Mucosa of rectum (tissue), 2 donors: ENCODE results near the gene TIMP2.
A peak's percentile ranks its signal among the peaks of the same experiment; 100 is the strongest.

Experiments
- H3K27ac ChIP-seq, 2 donors: one replicate each; pipeline ENCODE4 v1.7.0; 2013; ENCODE audit warnings: inconsistent platforms in 2 of 2, low read depth in 2 of 2, low read length in 2 of 2
- H3K27me3 ChIP-seq, 2 donors: one replicate each; pipeline ENCODE4 v1.7.0; 2013; ENCODE audit warnings: low read length in 2 of 2; ENCODE audit not compliant: control insufficient read depth in 2 of 2, insufficient read depth in 2 of 2
- H3K36me3 ChIP-seq, 2 donors: one replicate each; pipeline ENCODE4 v1.7.0; 2013; ENCODE audit warnings: low read length in 2 of 2; ENCODE audit not compliant: control insufficient read depth in 2 of 2, insufficient read depth in 2 of 2
- H3K4me1 ChIP-seq, 2 donors: one replicate each; pipeline ENCODE4 v1.7.0; 2013; ENCODE audit warnings: low read length in 2 of 2, mild to moderate bottlenecking in 1 of 2; ENCODE audit not compliant: control insufficient read depth in 2 of 2, insufficient read depth in 2 of 2
- H3K4me3 ChIP-seq, 2 donors: one replicate each; pipeline ENCODE4 v1.7.0; 2013; ENCODE audit warnings: low read length in 2 of 2
- H3K9ac ChIP-seq, 2 donors: one replicate each; pipeline ENCODE4 v1.7.0; 2013; ENCODE audit warnings: low read length in 2 of 2, low read depth in 1 of 2, mild to moderate bottlenecking in 1 of 2
- H3K9me3 ChIP-seq, 2 donors: one replicate each; pipeline ENCODE4 v1.7.0; 2013; ENCODE audit warnings: low read length in 2 of 2; ENCODE audit not compliant: control insufficient read depth in 2 of 2
- donor health status: healthy.
- donor health status: Normal muscosa, but diverticular disease.

Gene TIMP2

DNA sequence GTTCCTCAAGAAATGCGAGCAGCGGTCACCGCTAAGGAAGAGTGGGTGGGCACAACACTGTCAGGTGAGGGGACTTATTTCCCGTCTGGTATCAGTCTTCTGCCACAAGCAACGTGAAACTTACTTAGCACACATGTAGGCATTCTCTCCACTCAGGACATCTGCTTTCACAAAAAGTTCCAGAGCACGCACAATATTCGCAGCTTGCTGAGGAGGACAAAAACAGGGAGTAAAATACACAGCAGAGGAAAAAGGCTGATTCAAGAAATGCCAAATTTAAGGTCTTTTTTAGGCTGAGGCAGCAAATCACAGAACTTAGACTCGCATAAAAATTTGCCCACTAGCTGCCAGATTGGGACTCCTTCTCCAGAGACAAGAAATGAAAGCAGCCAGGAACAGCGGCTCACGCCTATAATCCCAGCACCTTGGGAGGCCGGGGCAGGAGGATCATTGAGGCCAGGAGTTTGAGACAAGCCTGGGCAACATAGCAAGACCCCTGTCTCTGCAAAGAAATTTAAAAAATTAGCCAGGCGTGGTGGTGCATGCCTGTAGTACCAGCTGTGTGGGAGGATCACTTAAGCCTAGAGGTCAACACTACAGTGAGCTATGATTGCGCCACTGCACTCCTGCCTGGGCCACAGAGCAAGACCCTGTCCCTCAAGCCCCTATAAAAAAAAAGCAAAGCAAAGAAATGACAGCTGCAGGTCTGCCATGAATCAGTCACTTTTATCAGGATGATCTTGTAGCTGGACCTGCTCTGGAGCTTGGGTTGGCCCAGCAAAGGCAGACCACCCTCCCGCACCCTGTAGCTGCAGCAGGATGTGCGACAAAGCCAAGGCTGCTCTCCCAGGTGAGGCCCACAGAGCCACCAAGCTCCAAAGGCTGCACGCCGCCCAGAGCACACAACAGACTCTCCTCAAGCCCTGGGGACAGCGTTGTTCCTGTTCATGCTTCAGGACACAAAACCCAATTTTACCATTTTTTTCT is 105.1 kb downstream of the TIMP2 start:
- no peaks in the 10 kb centered on the region for H3K9me3 ChIP-seq
- no peak overlapping the region for H3K9ac ChIP-seq
- peaks cover 67 to 88% of the 10 kb centered on the region in 2 donors for H3K36me3 ChIP-seq
- peaks cover 2 to 4% of the 10 kb centered on the region in 2 donors for H3K4me1 ChIP-seq
- H3K27ac ChIP-seq, result peak overlapping the region in 1 of 2 donors; percentile 67
- H3K27me3 ChIP-seq, result no peaks in the 10 kb centered on the region
- no peak overlapping the region for H3K4me3 ChIP-seq

DNA sequence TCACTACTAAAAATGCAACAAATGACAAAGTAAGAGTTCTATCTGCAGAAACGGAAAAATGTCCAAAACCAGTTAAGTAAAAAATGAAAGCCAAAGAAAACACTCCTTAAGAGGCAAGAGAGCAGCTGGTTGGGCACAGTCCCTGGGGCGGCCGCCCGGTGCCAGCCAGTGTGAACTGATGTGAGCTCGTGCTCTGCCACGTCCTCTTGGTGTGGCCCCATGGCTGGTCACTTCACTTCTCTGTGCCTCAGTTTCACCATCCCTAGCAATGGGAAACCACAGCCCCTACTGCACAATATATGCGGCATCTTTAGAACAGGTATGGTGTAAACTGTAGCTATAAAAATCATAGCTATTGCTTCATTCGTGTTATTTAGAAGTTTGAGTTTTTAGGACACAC is 105.8 kb downstream of the TIMP2 start:
- Histone ChIP-seq H3K9ac (no peak overlapping the region), H3K27me3 (no peaks in the 10 kb centered on the region), H3K9me3 (no peaks in the 10 kb centered on the region), H3K27ac (peak overlapping the region; percentile 34 to 67), H3K36me3 (peaks cover 64 to 84% of the 10 kb centered on the region in 2 donors), H3K4me1 (peaks cover 2 to 4% of the 10 kb centered on the region in 2 donors), H3K4me3 (no peak overlapping the region)

DNA sequence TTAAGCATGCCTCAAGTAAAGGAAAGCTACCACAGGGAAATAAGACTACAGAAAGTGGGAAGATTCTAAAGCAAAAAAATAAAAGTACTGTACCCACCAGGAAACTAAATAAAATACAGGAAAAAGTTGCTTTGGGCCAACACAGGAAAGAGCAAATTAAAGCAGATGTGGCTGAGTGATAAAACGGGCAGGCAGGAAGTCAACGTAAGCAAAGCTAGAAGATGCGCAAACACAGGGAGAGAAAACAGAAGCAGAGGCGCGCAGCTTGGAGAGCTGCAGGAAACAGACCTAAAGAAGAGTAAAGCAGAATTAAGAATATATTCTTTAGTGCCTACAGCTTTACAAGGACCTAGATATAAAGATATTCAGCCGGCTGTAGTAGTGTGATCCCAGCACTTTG is 106.3 kb downstream of the TIMP2 start:
- Histone ChIP-seq H3K9ac (no peak overlapping the region), H3K4me3 (no peak overlapping the region), H3K4me1 (peaks cover 2 to 4% of the 10 kb centered on the region in 2 donors), H3K27me3 (no peaks in the 10 kb centered on the region), H3K36me3 (peaks cover 68 to 84% of the 10 kb centered on the region in 2 donors), H3K9me3 (no peaks in the 10 kb centered on the region), H3K27ac (peak overlapping the region; percentile 34 to 70)

DNA sequence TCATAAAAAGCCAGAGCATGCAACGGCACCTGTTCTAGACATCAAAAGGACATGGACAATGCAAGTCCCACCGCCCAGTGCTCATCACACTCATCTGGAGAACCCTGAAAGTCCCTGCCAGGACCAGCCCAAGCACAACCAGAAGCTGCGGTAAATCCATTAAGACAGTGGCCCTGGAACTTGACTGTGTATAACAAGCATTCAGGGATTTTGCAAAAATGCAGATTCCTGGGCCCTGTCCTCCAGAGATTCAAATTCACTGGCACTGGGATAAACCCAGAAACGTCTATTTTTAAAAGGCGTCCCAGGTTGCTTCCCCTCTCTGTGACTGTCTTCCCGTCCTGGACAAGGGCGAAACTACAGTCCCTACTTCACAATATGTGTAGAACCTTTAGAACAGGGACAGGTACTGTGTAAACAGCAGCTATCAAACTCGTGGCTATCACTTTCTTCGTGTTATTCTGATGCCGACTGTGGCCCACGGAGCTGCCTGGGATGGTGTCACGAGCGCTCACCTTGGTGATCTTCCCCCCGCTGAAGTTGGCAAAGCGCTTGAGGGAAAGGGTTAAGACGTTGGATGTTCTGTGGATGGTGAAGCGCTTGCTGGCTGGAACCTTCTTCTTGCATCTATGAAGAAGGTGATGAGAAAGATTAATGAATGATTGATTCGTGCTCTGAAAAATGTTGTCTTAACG is 106.9 kb downstream of the TIMP2 start:
- H3K36me3 ChIP-seq, result peaks cover 67 to 84% of the 10 kb centered on the region in 2 donors
- no peaks in the 10 kb centered on the region for H3K27me3 ChIP-seq
- H3K4me3 ChIP-seq, result no peak overlapping the region
- H3K9me3 ChIP-seq, result no peaks in the 10 kb centered on the region
- H3K27ac ChIP-seq, result peak overlapping the region; percentile 30 to 70
- peaks cover 2 to 4% of the 10 kb centered on the region in 2 donors for H3K4me1 ChIP-seq
- H3K9ac ChIP-seq, result no peak overlapping the region

DNA sequence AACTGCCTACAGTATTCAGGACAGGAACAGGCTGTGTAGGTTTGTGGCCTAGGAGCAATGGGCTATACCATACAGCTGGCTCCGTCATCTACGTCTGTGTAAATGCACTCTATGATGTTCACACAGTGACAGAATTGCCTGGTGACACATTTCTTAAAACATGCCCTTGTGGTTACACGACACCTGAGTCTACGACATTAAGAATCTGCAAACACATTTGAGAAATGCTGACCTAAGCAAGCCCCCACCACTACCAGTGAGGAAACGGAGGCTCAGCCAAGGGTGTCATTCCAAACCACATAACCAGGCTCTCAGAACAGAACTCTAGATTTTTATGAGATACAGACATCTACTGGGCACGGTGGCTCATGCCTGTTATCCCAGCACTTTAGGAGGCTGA is 108.1 kb downstream of the TIMP2 start:
- Histone ChIP-seq H3K27me3 (no peaks in the 10 kb centered on the region), H3K4me3 (no peak overlapping the region), H3K9me3 (no peaks in the 10 kb centered on the region), H3K36me3 (peaks cover 74 to 82% of the 10 kb centered on the region in 2 donors), H3K27ac (peak overlapping the region; percentile 12 to 70), H3K9ac (no peak overlapping the region), H3K4me1 (peaks cover 2 to 4% of the 10 kb centered on the region in 2 donors)

DNA sequence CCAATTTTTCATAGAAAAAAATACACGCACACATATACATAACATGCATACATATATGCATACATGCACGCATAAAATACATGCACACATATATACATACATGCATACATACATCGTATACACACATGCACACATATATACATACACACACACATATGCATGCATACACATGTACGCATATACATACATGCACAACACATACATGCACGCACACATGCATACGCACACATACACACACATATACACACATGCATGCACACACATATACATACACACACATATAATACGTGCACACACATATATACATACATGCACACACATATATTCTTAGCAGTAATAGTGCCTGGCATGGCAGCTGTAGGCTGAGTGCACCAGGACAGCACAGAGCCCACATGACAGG is 109.5 kb downstream of the TIMP2 start:
- H3K9me3 ChIP-seq, result no peaks in the 10 kb centered on the region
- H3K9ac ChIP-seq, result no peak overlapping the region
- no peak overlapping the region for H3K27ac ChIP-seq
- H3K4me1 ChIP-seq, result peaks cover 2 to 4% of the 10 kb centered on the region in 2 donors
- no peaks in the 10 kb centered on the region for H3K27me3 ChIP-seq
- H3K4me3 ChIP-seq, result no peak overlapping the region
- peaks cover 73 to 84% of the 10 kb centered on the region in 2 donors for H3K36me3 ChIP-seq

DNA sequence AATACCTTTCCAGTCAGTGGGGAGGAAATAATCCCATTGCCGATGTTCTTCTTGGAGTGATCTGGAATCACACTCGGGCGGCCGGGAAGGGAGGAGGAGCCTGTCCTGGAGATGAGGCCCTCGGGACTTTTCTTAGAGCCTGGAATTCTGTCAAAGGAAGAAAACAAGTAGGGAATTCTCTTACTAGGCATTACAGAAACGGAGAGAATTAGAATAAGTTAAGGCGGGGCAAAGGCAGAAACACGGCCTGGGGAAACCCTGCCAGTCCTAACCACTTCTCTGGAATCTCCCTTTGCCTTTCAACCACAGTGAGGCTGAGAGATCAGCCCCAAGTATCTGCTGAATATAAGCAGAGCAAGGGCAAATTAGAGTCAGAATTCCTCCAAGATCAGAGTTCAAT is 112.3 kb downstream of the TIMP2 start:
- H3K4me3 ChIP-seq, result no peak overlapping the region
- no peaks in the 10 kb centered on the region for H3K9me3 ChIP-seq
- no peak overlapping the region for H3K9ac ChIP-seq
- H3K4me1 ChIP-seq, result no peaks in the 10 kb centered on the region
- no peaks in the 10 kb centered on the region for H3K27me3 ChIP-seq
- H3K36me3 ChIP-seq, result peaks cover 58 to 79% of the 10 kb centered on the region in 2 donors
- no peak overlapping the region for H3K27ac ChIP-seq

DNA sequence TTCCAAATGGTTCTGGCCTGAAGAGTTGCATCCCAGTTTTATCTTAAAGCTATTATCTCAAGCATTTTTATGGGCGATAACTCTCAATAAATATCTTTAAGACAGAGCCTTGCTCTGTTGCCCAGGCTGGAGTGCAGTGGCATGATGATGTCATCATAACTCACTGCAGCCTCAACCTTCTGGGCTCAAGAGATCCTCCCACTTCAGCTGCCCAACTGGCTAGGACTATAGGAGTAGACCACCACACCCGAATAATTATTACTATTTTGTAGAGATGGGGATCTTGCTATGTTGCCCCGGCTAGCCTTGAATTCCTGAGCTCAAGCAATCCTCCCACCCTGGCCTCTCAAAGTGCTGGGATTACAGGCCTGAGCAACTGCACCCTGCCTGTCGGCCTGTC is 117.0 kb downstream of the TIMP2 start:
- H3K36me3 ChIP-seq, result peaks cover 57 to 78% of the 10 kb centered on the region in 2 donors

DNA sequence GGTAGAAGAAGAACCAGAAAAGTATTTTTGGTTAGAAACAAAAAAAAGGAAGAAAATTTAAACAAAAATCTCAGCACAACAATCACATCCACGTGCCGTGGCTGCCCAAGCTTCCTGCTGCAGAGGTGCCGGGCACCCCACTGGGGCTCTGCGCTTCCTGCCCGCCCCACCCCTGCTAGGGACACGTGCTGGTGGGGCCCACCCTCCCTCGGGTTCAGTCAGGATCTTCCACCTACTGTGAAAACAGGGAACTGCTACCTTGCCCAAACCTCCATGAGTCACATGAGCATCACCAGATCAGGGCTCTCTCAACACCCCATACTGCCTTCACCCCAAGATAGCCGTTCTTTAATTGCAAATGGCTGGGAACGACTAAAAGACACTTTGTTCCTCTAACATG is 118.7 kb downstream of the TIMP2 start:
- no peak overlapping the region for H3K9ac ChIP-seq
- peaks cover 60 to 80% of the 10 kb centered on the region in 2 donors for H3K36me3 ChIP-seq
- no peaks in the 10 kb centered on the region for H3K9me3 ChIP-seq
- no peak overlapping the region for H3K4me3 ChIP-seq
- no peaks in the 10 kb centered on the region for H3K4me1 ChIP-seq
- no peaks in the 10 kb centered on the region for H3K27me3 ChIP-seq
- H3K27ac ChIP-seq, result no peak overlapping the region

More for the DNA sequence above, 117.0 kb downstream of the TIMP2 start:
- no peaks in the 10 kb centered on the region for H3K9me3 ChIP-seq
- H3K27me3 ChIP-seq, result no peaks in the 10 kb centered on the region
- no peaks in the 10 kb centered on the region for H3K4me1 ChIP-seq
- H3K9ac ChIP-seq, result no peak overlapping the region
- no peak overlapping the region for H3K4me3 ChIP-seq
- no peak overlapping the region for H3K27ac ChIP-seq

DNA sequence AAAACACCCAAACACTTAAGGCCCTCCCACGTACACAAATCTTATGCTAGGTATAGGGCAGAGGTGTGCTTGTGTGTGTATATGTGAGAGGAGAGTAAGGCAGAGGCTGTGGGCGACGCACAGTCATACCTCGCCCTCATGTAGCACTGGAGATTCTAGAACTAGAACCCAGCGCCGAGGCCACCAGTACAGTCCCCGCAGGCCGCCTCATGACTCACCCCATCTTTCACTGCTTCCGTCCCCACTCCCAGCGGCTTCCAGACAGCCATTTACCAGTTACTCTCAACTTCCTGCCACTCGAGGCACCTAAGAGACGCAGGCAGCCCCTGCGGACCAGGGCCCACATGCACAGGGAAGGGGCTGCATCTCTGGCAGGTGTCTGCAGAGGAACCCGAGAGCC is 119.9 kb downstream of the TIMP2 start:
- no peak overlapping the region for H3K9ac ChIP-seq
- no peaks in the 10 kb centered on the region for H3K4me1 ChIP-seq
- no peaks in the 10 kb centered on the region for H3K9me3 ChIP-seq
- H3K36me3 ChIP-seq, result peaks cover 54 to 76% of the 10 kb centered on the region in 2 donors
- H3K27ac ChIP-seq, result peak overlapping the region in 1 of 2 donors; percentile 43
- H3K4me3 ChIP-seq, result no peak overlapping the region
- no peaks in the 10 kb centered on the region for H3K27me3 ChIP-seq
